HG02610 (cell line): ENCODE results near the gene TTYH2.
A peak's percentile ranks its signal among the peaks of the same experiment; 100 is the strongest.

Source experiments
- ATAC-seq: cut with Tn5 transposase; IDR thresholded peaks from one replicate; pipeline ENCODE4 v1.9.1; 2021; ENCODE audit warnings: mild to moderate bottlenecking, moderate library complexity; ENCODE audit not compliant: unreplicated experiment

The TTYH2 gene

GRCh38 chr17:74282587-74283370, 69.4 kb downstream of the TTYH2 start:
- peak; percentile 40 for ATAC-seq

- ATAC-seq: no peak
These were observed 70.0 kb downstream of the TTYH2 start for GRCh38 chr17:74283371-74283673.

- ATAC-seq: no peak
These were observed 73.7 kb downstream of the TTYH2 start for GRCh38 chr17:74287031-74287602.

GRCh38 chr17:74288785-74289184, 75.4 kb downstream of the TTYH2 start:
- ATAC-seq: peak; percentile 76

GRCh38 chr17:74289688-74290087, 76.3 kb downstream of the TTYH2 start:
- ATAC-seq: no peak

GRCh38 chr17:74290340-74290739, 77.0 kb downstream of the TTYH2 start:
- no peak for ATAC-seq

- no peak for ATAC-seq
These were observed 79.1 kb downstream of the TTYH2 start for GRCh38 chr17:74292495-74292894.

- ATAC-seq: peak; percentile 38
These were observed 82.5 kb downstream of the TTYH2 start for GRCh38 chr17:74295625-74296547.

- ATAC-seq: no peak
These were observed 83.2 kb downstream of the TTYH2 start for GRCh38 chr17:74296548-74296936.

GRCh38 chr17:74297941-74298340, 84.6 kb downstream of the TTYH2 start:
- no peak for ATAC-seq

- ATAC-seq: no peak
These were observed 85.4 kb downstream of the TTYH2 start for GRCh38 chr17:74298778-74299177.

GRCh38 chr17:74299226-74300009, 86.0 kb downstream of the TTYH2 start:
- no peak for ATAC-seq

- ATAC-seq: no peak
These were observed 89.9 kb downstream of the TTYH2 start for GRCh38 chr17:74303305-74303704.

- ATAC-seq: no peak
These were observed 90.8 kb downstream of the TTYH2 start for GRCh38 chr17:74304184-74304583.

GRCh38 chr17:74305865-74306654, 92.7 kb downstream of the TTYH2 start:
- ATAC-seq: no peak

- ATAC-seq: no peak
These were observed 94.8 kb downstream of the TTYH2 start for GRCh38 chr17:74307984-74308773.

GRCh38 chr17:74309902-74310301, 96.5 kb downstream of the TTYH2 start:
- ATAC-seq: no peak
